GM20000 (cell line): ENCODE measurements around the gene WDR82.

Experiments used
- DNase-seq: peaks from one replicate; pipeline ENCODE4 v3.0.0; 2012; ENCODE audit warnings: low spot score
- CTCF ChIP-seq: IDR thresholded peaks from 2 replicates; pipeline ENCODE4 v1.5.1; 2012; ENCODE audit warnings: mild to moderate bottlenecking, control low read depth; ENCODE audit errors: extremely low read depth, missing control alignments

The WDR82 gene

GRCh38 chr3:52278510-52279069 is at the start of gene WDR82:
Gene WDR82 (minus strand): TSS chr3:52278649. CDS start chr3:52278361, 288 bp downstream.
- peak; percentile 98 for DNase-seq
- TF ChIP-seq CTCF: no peak

- TF ChIP-seq CTCF: no peak
- no peak for DNase-seq
Measured at GRCh38 chr3:52327486-52328290, 49.2 kb upstream of the WDR82 start.

GRCh38 chr3:52326976-52327375 is 48.5 kb upstream of the WDR82 start:
- no peak for TF ChIP-seq CTCF
- no peak for DNase-seq

- TF ChIP-seq CTCF: no peak
- DNase-seq: no peak
Measured at GRCh38 chr3:52325686-52326085, 47.2 kb upstream of the WDR82 start.

- DNase-seq: no peak
- no peak for TF ChIP-seq CTCF
Measured at GRCh38 chr3:52324676-52325075, 46.2 kb upstream of the WDR82 start.

- TF ChIP-seq CTCF: no peak
- DNase-seq: no peak
Measured at GRCh38 chr3:52323526-52324295, 45.3 kb upstream of the WDR82 start.

GRCh38 chr3:52322466-52322865 is 44.0 kb upstream of the WDR82 start:
- DNase-seq: no peak
- TF ChIP-seq CTCF: no peak
